GM23248 (cell line): ENCODE data around the gene PA2G4. TPM values are rescaled to one million over a fixed set of nuclear protein-coding genes. Genes with fewer than 3 reads are reported as not detected.
A peak's percentile ranks its signal among the peaks of the same experiment; 100 is the strongest.

ENCODE experiments used
- DNase-seq: peaks from one replicate; pipeline ENCODE4 v3.0.0-alpha.2; 2015
- H2AFZ ChIP-seq: fragments of 200-600 bp; sonication (generic); 2 replicates; pipeline ENCODE4 v1.6.1; 2016; ENCODE audit warnings: antibody characterized with exemption
- H3F3A ChIP-seq: fragments of 200-600 bp; sonication (generic); 2 replicates; pipeline ENCODE4 v1.6.1; 2016; ENCODE audit warnings: mild to moderate bottlenecking, antibody characterized with exemption, mixed run types; ENCODE audit not compliant: insufficient read depth
- H3K27ac ChIP-seq: fragments of 200-600 bp; sonication (generic); 2 replicates; pipeline ENCODE4 v1.5.1; 2016; ENCODE audit warnings: mild to moderate bottlenecking
- H3K27me3 ChIP-seq: fragments of 200-600 bp; sonication (generic); replicated peaks from 2 replicates; pipeline ENCODE4 v1.6.1; 2016; ENCODE audit warnings: mild to moderate bottlenecking; ENCODE audit not compliant: insufficient read depth
- H3K36me3 ChIP-seq: fragments of 200-600 bp; sonication (generic); 2 replicates; pipeline ENCODE4 v1.6.1; 2016; ENCODE audit warnings: low read depth, mild to moderate bottlenecking
- H3K4me1 ChIP-seq: fragments of 200-600 bp; sonication (generic); 2 replicates; pipeline ENCODE4 v1.6.1; 2016; ENCODE audit warnings: mild to moderate bottlenecking; ENCODE audit not compliant: insufficient read depth
- H3K4me2 ChIP-seq: fragments of 200-600 bp; sonication (generic); one replicate; pipeline ENCODE4 v1.6.1; 2016; ENCODE audit warnings: mild to moderate bottlenecking; ENCODE audit not compliant: unreplicated experiment
- H3K4me3 ChIP-seq: fragments of 200-600 bp; sonication (generic); 2 replicates; pipeline ENCODE4 v1.5.1; 2016; ENCODE audit warnings: mild to moderate bottlenecking
- H3K79me2 ChIP-seq: fragments of 200-600 bp; sonication (generic); 2 replicates; pipeline ENCODE4 v1.6.1; 2016; ENCODE audit warnings: mild to moderate bottlenecking; ENCODE audit not compliant: insufficient read depth
- H3K9ac ChIP-seq: fragments of 200-600 bp; sonication (generic); 2 replicates; pipeline ENCODE4 v1.6.1; 2016; ENCODE audit warnings: mild to moderate bottlenecking
- H3K9me2 ChIP-seq: fragments of 200-600 bp; sonication (generic); 2 replicates; pipeline ENCODE4 v1.6.1; 2016; ENCODE audit warnings: mixed run types, mild to moderate bottlenecking, moderate library complexity; ENCODE audit not compliant: insufficient read depth
- H3K9me3 ChIP-seq: fragments of 200-600 bp; sonication (generic); one replicate; pipeline ENCODE4 v1.6.1; 2017; ENCODE audit warnings: low read depth
- H4K20me1 ChIP-seq: fragments of 200-600 bp; sonication (generic); 2 replicates; pipeline ENCODE4 v1.6.0; 2016; ENCODE audit not compliant: insufficient read depth
- EZH2 ChIP-seq: fragments of 200-600 bp; sonication (generic); IDR thresholded peaks from 2 replicates; pipeline ENCODE4 v1.6.1; 2018; ENCODE audit warnings: antibody characterized with exemption, mild to moderate bottlenecking; ENCODE audit not compliant: insufficient read depth, poor library complexity, severe bottlenecking
- EZH2phosphoT487 ChIP-seq: fragments of 200-600 bp; sonication (generic); IDR thresholded peaks from 2 replicates; pipeline ENCODE4 v1.6.1; 2018; ENCODE audit warnings: antibody characterized with exemption, moderate library complexity, mild to moderate bottlenecking, low read depth; ENCODE audit not compliant: insufficient read depth
- WGBS, 2 experiments: methylation state at CpG; one replicate each; pipeline ENCODE4 v1.1.6; 2015 to 2017; ENCODE audit warnings: low lambda C conversion rate in 2 of 2, low coverage in 1 of 2; ENCODE audit errors: missing lambda C conversion rate in 2 of 2; 5-methylcytosine and 5-hydroxymethylcytosine counted together
- in situ Hi-C: fragments of 300-500 bp; cut with MboI; formaldehyde crosslinking; loops from 2 replicates; pipeline ENCODE4 v1.15.0; 2020
- polyA plus RNA-seq: library from polyadenylated mRNA; unstranded; fragments of >200 nt; fragmentation: Nextera tagmentation; extraction: Ambion mirVana; gene quantifications from 2 replicates; pipeline ENCODE4 v1.2.1, GENCODE V29; 2016
- total RNA-seq: library from RNA; depleted of rRNA; stranded (reverse); fragments of >200 nt; shearing (Covaris generic); gene quantifications from 2 replicates; pipeline ENCODE4 v1.2.3, GENCODE V29; 2014

PA2G4 gene
- total and polyA plus RNA-seq, 2 experiments from 2014 or later: 120 to 152 TPM

DNA sequence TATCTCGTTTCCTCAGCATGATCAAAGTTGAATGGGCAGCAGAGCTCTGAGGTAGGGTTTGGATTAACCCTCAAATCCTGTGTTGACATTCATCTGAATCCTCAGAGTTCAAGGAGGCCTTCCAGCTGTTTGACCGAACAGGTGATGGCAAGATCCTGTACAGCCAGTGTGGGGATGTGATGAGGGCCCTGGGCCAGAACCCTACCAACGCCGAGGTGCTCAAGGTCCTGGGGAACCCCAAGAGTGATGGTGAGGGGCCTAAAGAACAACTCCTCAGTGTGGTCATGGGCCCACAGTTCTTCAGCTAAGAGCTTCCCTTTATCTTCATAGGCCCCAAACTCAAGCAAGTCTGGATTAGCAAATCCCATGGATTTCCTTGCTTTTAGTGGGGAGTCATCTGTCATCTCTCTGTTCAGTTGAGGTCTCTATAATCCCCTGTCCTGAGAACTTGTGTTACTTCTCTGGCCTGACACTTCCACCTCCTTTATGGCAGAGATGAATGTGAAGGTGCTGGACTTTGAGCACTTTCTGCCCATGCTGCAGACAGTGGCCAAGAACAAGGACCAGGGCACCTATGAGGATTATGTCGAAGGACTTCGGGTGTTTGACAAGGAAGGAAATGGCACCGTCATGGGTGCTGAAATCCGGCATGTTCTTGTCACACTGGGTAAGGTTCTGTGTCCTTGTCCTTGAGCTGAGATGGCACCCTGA is 55.3 kb downstream of the PA2G4 start:
- DNase-seq: no peak
- Histone ChIP-seq H3K9ac (peak overlapping the region; percentile 97), H3K9me3 (no peaks in the 10 kb centered on the region), H3F3A (peaks cover 71% of the 10 kb centered on the region), H3K4me2 (peak overlapping the region; percentile 99), H3K9me2 (no peaks in the 10 kb centered on the region), H3K4me3 (peak overlapping the region; percentile 85), H3K36me3 (peaks cover 20% of the 10 kb centered on the region), H3K27me3 (no peaks in the 10 kb centered on the region), H3K27ac (peak overlapping the region; percentile 89), H3K4me1 (peaks cover 14% of the 10 kb centered on the region), H4K20me1 (0 out of 2 replicates have a peak, but pooled peaks cover 9% of the 10 kb centered on the region), H3K79me2 (peaks cover 46% of the 10 kb centered on the region), H2AFZ (no peak overlapping the region)
- 16 to 18% methylated on average over 8 of the region's 8 CpGs for WGBS, 2 experiments
- no peak for TF ChIP-seq EZH2
- TF ChIP-seq EZH2phosphoT487: no peak
- in situ Hi-C loops: no loop called here

GRCh38 chr12:56160193-56160763 is 55.9 kb downstream of the PA2G4 start:
- H3K36me3 ChIP-seq: peaks cover 20% of the 10 kb centered on the region
- in situ Hi-C loops: no loop called here
- H3K27ac ChIP-seq: peak overlapping the region; percentile 89
- H3K9ac ChIP-seq: peak overlapping the region; percentile 97
- H4K20me1 ChIP-seq: 0 out of 2 replicates have a peak, but pooled peaks cover 9% of the 10 kb centered on the region
- no peak for TF ChIP-seq EZH2phosphoT487
- peaks cover 46% of the 10 kb centered on the region for H3K79me2 ChIP-seq
- peak overlapping the region; percentile 99 for H3K4me2 ChIP-seq
- peaks cover 14% of the 10 kb centered on the region for H3K4me1 ChIP-seq
- no peaks in the 10 kb centered on the region for H3K27me3 ChIP-seq
- peak overlapping the region; percentile 85 for H3K4me3 ChIP-seq
- H3K9me2 ChIP-seq: no peaks in the 10 kb centered on the region
- peaks cover 78% of the 10 kb centered on the region for H3F3A ChIP-seq
- 17% methylated on average over 7 of the region's 7 CpGs for WGBS, 2 experiments
- H2AFZ ChIP-seq: no peak overlapping the region
- DNase-seq: peak; percentile 71
- H3K9me3 ChIP-seq: no peaks in the 10 kb centered on the region

DNA sequence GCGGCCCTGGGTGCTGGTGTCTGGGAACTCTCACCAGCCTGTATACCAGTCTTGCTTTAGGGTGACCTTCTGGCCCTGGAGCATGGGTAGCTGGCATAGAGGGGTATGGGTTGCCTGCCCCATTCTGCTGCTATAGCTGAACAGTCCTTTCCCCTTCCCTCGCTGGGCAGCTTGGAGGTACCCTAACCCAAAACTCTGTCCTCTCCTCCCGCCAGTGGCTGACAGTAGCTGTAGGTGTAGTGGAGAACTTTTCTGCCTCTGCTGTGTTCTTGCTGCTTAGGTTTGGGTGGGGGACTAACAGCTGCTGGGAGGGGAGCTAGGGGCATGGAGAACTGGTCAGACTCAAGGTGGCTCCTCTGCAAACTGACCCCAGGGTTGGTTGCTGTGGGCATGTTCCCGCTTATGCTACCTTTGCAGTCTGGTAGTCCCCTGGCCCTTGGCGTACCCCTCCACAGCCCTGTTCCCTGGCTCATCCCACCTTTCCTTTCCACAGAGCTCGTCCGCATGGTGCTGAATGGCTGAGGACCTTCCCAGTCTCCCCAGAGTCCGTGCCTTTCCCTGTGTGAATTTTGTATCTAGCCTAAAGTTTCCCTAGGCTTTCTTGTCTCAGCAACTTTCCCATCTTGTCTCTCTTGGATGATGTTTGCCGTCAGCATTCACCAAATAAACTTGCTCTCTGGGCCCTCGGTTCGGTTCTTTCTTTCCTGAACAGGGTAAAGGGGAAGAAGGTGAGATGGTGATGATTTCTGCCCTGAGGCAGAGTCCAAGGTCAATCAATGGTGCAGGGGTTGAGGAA is 56.7 kb downstream of the PA2G4 start:
- Histone ChIP-seq H3K9me2 (no peaks in the 10 kb centered on the region), H3K27me3 (no peaks in the 10 kb centered on the region), H2AFZ (no peak overlapping the region), H3F3A (peaks cover 86% of the 10 kb centered on the region), H3K4me1 (peaks cover 14% of the 10 kb centered on the region), H3K27ac (peak overlapping the region; percentile 89), H3K79me2 (peaks cover 42% of the 10 kb centered on the region), H3K9me3 (no peaks in the 10 kb centered on the region), H3K36me3 (peaks cover 20% of the 10 kb centered on the region), H3K4me3 (peak overlapping the region; percentile 85), H3K4me2 (peak overlapping the region; percentile 99), H3K9ac (peak overlapping the region; percentile 97), H4K20me1 (0 out of 2 replicates have a peak, but pooled peaks cover 9% of the 10 kb centered on the region)
- DNase-seq: no peak
- WGBS, 2 experiments: 59 to 61% methylated on average over 11 of the region's 11 CpGs
- TF ChIP-seq EZH2 (no peak), EZH2phosphoT487 (no peak)
- in situ Hi-C loops: no loop called here

- DNase-seq: peak; percentile 16
- Histone ChIP-seq H3K4me2 (peak overlapping the region; percentile 99), H3K27ac (peak overlapping the region; percentile 89), H4K20me1 (0 out of 2 replicates have a peak, but pooled peaks cover 9% of the 10 kb centered on the region), H3K9ac (peak overlapping the region; percentile 97; the same call in 1 of the 2 replicates), H3K4me1 (peaks cover 14% of the 10 kb centered on the region), H2AFZ (no peak overlapping the region), H3K9me3 (no peaks in the 10 kb centered on the region), H3K27me3 (no peaks in the 10 kb centered on the region), H3K4me3 (no peak overlapping the region), H3F3A (peaks cover 86% of the 10 kb centered on the region), H3K36me3 (peaks cover 20% of the 10 kb centered on the region), H3K79me2 (peaks cover 37% of the 10 kb centered on the region), H3K9me2 (no peaks in the 10 kb centered on the region)
- in situ Hi-C loops: no loop called here
- WGBS, 2 experiments: 66 to 67% methylated on average over 10 of the region's 10 CpGs
- TF ChIP-seq EZH2phosphoT487: no peak
- TF ChIP-seq EZH2: no peak
These were observed 57.5 kb downstream of the PA2G4 start for GRCh38 chr12:56161690-56162351.
